ENCODE results near the gene ACAP1. TPM values are rescaled to one million over a fixed set of nuclear protein-coding genes. Genes with fewer than 3 reads are reported as not detected.

The ACAP1 gene
- total RNA-seq, 1 experiment from 2014 or later: 1.6 TPM

DNA sequence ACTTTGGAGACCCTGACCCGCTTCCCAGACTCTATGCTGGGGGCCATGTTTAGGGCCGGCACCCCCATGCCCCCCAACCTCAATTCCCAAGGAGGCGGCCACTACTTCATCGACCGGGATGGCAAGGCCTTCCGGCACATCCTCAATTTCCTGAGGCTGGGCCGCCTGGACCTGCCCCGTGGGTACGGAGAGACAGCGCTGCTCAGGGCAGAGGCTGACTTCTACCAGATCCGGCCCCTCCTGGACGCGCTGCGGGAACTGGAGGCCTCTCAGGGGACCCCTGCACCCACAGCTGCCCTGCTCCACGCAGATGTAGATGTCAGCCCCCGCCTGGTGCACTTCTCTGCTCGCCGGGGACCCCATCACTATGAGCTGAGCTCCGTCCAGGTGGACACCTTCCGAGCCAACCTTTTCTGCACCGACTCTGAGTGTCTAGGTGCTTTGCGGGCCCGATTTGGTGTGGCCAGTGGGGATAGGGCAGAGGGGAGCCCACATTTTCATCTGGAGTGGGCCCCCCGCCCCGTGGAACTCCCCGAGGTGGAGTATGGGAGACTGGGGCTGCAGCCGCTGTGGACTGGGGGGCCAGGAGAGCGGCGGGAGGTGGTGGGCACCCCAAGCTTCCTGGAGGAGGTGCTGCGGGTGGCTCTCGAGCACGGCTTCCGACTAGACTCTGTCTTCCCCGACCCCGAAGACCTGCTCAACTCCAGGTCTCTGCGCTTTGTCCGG, 16.7 kb downstream of the ACAP1 start:
- DNase-seq: no peak
- peak overlapping the region; percentile 85 for H3K27ac Mint-ChIP-seq (ENCODE audit: unreplicated experiment)
- H3K4me3 Mint-ChIP-seq (ENCODE audit: unreplicated experiment): peak overlapping the region; percentile 83

DNA sequence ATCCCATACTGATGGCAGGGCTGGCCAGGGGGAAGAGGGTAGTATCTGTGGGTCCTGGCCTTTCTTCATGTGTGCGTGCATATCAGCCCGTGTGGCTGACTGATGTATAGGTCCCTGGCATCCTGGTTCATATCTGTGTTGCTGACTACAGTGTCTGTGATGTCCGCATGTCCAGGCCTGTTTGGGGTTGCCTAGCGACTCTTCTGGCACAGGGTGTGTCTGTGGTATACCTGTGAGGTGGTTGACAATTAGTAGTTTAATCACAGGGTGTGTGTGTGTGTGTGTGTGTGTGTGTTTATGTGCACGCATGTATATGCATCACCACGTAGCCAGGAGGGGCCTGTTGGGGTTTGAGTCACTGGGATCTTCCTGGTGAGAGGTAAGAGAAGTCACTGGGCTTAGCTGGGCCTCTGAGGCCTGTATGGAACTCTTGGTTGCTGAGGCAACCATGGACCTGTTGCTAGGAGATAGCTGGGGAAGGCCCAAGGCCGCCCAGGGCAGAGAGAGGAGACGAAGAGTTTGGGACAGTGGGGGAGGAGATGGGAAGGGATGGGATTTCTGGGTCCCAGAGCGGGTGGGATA, 18.0 kb downstream of the ACAP1 start:
- ChIA-PET POLR2A (no interaction called here), CTCF (interaction anchor here (0.6 kb wide), 1 partner anchor 73 kb away, joined by 8 read pairs; the partner anchor contains the start of gene SLC2A4)
- peaks cover 3% of the 10 kb centered on the region; the same call in 1 of the 2 replicates for H3K4me1 ChIP-seq
- H3K27me3 ChIP-seq (replicated peaks; ENCODE audit: control insufficient read depth, insufficient read depth, low read length): no peaks in the 10 kb centered on the region
- BruUV-seq (replicated peaks): no TSS peak
- Mint-ChIP-seq H3K9me3 (ENCODE audit: unreplicated experiment) (no peaks in the 10 kb centered on the region), H3K27me3 (ENCODE audit: insufficient read depth, unreplicated experiment) (no peaks in the 10 kb centered on the region), H3K36me3 (ENCODE audit: insufficient read depth, unreplicated experiment) (no peaks in the 10 kb centered on the region), H3K27ac (ENCODE audit: unreplicated experiment) (no peak overlapping the region), H3K4me1 (ENCODE audit: low read depth, unreplicated experiment) (peaks cover 11% of the 10 kb centered on the region), H3K4me3 (ENCODE audit: unreplicated experiment) (no peak overlapping the region)
- DNase-seq: no peak
- intact Hi-C loops (cut with micrococcal nuclease; ENCODE audit: unreplicated experiment): loop anchor here (5.0 kb wide), 1 partner anchor 123 kb away; the partner anchor contains the start of gene ZBTB4
- H3K9me3 ChIP-seq: no peaks in the 10 kb centered on the region
- no peak overlapping the region for H3K4me3 ChIP-seq (ENCODE audit: low read depth, low read length)
- H3K36me3 ChIP-seq (ENCODE audit: control insufficient read depth, insufficient read depth, low read length): no peaks in the 10 kb centered on the region
- TF ChIP-seq, protein P1, sequence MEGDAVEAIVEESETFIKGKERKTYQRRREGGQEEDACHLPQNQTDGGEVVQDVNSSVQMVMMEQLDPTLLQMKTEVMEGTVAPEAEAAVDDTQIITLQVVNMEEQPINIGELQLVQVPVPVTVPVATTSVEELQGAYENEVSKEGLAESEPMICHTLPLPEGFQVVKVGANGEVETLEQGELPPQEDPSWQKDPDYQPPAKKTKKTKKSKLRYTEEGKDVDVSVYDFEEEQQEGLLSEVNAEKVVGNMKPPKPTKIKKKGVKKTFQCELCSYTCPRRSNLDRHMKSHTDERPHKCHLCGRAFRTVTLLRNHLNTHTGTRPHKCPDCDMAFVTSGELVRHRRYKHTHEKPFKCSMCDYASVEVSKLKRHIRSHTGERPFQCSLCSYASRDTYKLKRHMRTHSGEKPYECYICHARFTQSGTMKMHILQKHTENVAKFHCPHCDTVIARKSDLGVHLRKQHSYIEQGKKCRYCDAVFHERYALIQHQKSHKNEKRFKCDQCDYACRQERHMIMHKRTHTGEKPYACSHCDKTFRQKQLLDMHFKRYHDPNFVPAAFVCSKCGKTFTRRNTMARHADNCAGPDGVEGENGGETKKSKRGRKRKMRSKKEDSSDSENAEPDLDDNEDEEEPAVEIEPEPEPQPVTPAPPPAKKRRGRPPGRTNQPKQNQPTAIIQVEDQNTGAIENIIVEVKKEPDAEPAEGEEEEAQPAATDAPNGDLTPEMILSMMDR (IDR thresholded peaks at IDR 0.05; ENCODE audit: insufficient read depth in 1 of 2, low read depth in 1 of 2, low read length in 1 of 2, severe bottlenecking in 1 of 2, unreplicated experiment in 1 of 2): no peak

More for the DNA sequence above, 16.7 kb downstream of the ACAP1 start:
- ChIA-PET POLR2A (no interaction called here), CTCF (interaction anchor here (0.6 kb wide), 1 partner anchor 53 kb away, joined by 3 read pairs; no protein-coding TSS in a partner anchor)
- Histone ChIP-seq H3K27me3 (replicated peaks; ENCODE audit: control insufficient read depth, insufficient read depth, low read length) (no peaks in the 10 kb centered on the region), H3K4me3 (ENCODE audit: low read depth, low read length) (peak overlapping the region; percentile 63), H3K9me3 (no peaks in the 10 kb centered on the region), H3K4me1 (peaks cover 3% of the 10 kb centered on the region; the same call in 1 of the 2 replicates), H3K36me3 (ENCODE audit: control insufficient read depth, insufficient read depth, low read length) (no peaks in the 10 kb centered on the region)
- H3K27me3 Mint-ChIP-seq (ENCODE audit: insufficient read depth, unreplicated experiment): no peaks in the 10 kb centered on the region
- peaks cover 11% of the 10 kb centered on the region for H3K4me1 Mint-ChIP-seq (ENCODE audit: low read depth, unreplicated experiment)
- TF ChIP-seq, protein P1 (IDR thresholded peaks at IDR 0.05; ENCODE audit: insufficient read depth in 1 of 2, low read depth in 1 of 2, low read length in 1 of 2, severe bottlenecking in 1 of 2, unreplicated experiment in 1 of 2): no peak
- no TSS peak for BruUV-seq (replicated peaks)
- intact Hi-C loops (cut with micrococcal nuclease; ENCODE audit: unreplicated experiment): loop anchor here (5.0 kb wide), 1 partner anchor 124 kb away; the partner anchor contains the start of gene ZBTB4
- no peaks in the 10 kb centered on the region for H3K9me3 Mint-ChIP-seq (ENCODE audit: unreplicated experiment)
- H3K36me3 Mint-ChIP-seq (ENCODE audit: insufficient read depth, unreplicated experiment): peaks cover 4% of the 10 kb centered on the region

DNA sequence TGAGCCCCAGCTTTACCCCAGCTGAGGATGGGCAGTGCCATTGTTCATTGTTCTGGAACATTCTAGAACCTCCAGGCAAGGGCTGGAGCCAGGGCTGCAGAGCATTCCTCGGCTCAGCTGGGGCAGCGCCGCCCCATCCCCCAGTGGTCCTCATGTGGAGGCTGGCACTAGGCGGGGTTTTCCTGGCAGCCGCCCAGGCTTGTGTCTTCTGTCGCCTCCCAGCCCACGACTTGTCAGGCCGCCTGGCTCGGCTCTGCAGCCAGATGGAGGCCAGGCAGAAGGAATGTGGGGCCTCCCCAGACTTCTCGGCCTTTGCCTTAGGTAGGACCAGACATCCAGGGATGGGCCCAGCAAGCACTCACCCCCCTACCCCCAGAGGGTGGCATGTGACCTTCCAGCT, 18.7 kb downstream of the ACAP1 start, which contains the start of gene TMEM95:
Gene TMEM95 (plus strand): TSS at position 104 of the 400 bp plus-strand sequence. CDS start 49 bp downstream, at position 153.
- ChIA-PET CTCF (interaction anchor here (0.8 kb wide), 1 partner anchor 137 kb away, joined by 3 read pairs; no protein-coding TSS in a partner anchor), POLR2A (interaction anchor here (0.5 kb wide), 1 partner anchor 85 kb away, joined by 3 read pairs; no protein-coding TSS in a partner anchor)
- Histone ChIP-seq H3K4me1 (no peaks in the 10 kb centered on the region), H3K27me3 (replicated peaks; ENCODE audit: control insufficient read depth, insufficient read depth, low read length) (no peaks in the 10 kb centered on the region), H3K9me3 (no peaks in the 10 kb centered on the region), H3K36me3 (ENCODE audit: control insufficient read depth, insufficient read depth, low read length) (no peaks in the 10 kb centered on the region), H3K4me3 (ENCODE audit: low read depth, low read length) (no peak within 1 kb of the TSS)
- Mint-ChIP-seq H3K4me3 (ENCODE audit: unreplicated experiment) (no peak within 1 kb of the TSS), H3K27ac (ENCODE audit: unreplicated experiment) (no peak within 1 kb of the TSS), H3K36me3 (ENCODE audit: insufficient read depth, unreplicated experiment) (no peaks in the 10 kb centered on the region), H3K9me3 (ENCODE audit: unreplicated experiment) (no peaks in the 10 kb centered on the region), H3K4me1 (ENCODE audit: low read depth, unreplicated experiment) (peaks cover 11% of the 10 kb centered on the region), H3K27me3 (ENCODE audit: insufficient read depth, unreplicated experiment) (no peaks in the 10 kb centered on the region)
- BruUV-seq (replicated peaks): no TSS peak
- intact Hi-C loops (cut with micrococcal nuclease; ENCODE audit: unreplicated experiment): loop anchor here (5.0 kb wide), 1 partner anchor 82 kb away; the partner anchor contains the start of genes FGF11 and TMEM102
- DNase-seq: no peak
- TF ChIP-seq, protein P1 (IDR thresholded peaks at IDR 0.05; ENCODE audit: insufficient read depth in 1 of 2, low read depth in 1 of 2, low read length in 1 of 2, severe bottlenecking in 1 of 2, unreplicated experiment in 1 of 2): no peak

All from Caco-2 (cell line).